ENCODE data around the gene ROGDI.

Gene ROGDI

GRCh38 chr16:4831616-4832015, 29.2 kb upstream of the ROGDI start:
- H3K4me3 ChIP-seq (ENCODE audit: control insufficient read depth, low read depth, low read length) = no peak overlapping the region
- no peak for DNase-seq (ENCODE audit: low read depth)
- TF ChIP-seq, protein P1, sequence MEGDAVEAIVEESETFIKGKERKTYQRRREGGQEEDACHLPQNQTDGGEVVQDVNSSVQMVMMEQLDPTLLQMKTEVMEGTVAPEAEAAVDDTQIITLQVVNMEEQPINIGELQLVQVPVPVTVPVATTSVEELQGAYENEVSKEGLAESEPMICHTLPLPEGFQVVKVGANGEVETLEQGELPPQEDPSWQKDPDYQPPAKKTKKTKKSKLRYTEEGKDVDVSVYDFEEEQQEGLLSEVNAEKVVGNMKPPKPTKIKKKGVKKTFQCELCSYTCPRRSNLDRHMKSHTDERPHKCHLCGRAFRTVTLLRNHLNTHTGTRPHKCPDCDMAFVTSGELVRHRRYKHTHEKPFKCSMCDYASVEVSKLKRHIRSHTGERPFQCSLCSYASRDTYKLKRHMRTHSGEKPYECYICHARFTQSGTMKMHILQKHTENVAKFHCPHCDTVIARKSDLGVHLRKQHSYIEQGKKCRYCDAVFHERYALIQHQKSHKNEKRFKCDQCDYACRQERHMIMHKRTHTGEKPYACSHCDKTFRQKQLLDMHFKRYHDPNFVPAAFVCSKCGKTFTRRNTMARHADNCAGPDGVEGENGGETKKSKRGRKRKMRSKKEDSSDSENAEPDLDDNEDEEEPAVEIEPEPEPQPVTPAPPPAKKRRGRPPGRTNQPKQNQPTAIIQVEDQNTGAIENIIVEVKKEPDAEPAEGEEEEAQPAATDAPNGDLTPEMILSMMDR (IDR thresholded peaks at IDR 0.05; ENCODE audit: control insufficient read depth, insufficient read depth, low read depth, low read length, missing control alignments) = no peak

DNA sequence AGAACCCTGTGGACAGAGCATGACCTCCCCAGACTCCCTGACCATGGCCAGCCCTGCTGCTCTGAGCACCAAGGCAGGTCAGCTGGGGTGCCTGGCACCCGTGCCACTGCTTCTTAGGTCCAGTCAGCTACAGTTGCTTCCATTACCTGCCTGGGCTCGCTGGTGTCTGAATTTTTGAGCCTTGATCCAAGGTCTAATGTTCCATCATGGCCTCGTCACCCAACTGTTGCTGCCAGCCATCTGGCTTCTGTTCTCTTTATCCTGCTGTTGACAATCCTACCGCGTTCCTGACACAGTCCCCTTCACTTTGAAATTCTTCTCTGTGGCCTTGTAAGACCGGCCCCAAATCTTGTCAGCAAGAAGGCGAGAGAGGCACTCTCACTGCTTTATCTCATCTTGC, 28.0 kb upstream of the ROGDI start:
- TF ChIP-seq, protein P1 (IDR thresholded peaks at IDR 0.05; ENCODE audit: control insufficient read depth, insufficient read depth, low read depth, low read length, missing control alignments) = no peak
- DNase-seq (ENCODE audit: low read depth) = no peak
- no peak overlapping the region for H3K4me3 ChIP-seq (ENCODE audit: control insufficient read depth, low read depth, low read length)

GRCh38 chr16:4828567-4829321, 26.3 kb upstream of the ROGDI start:
- no peak for DNase-seq (ENCODE audit: low read depth)
- TF ChIP-seq, protein P1 (IDR thresholded peaks at IDR 0.05; ENCODE audit: control insufficient read depth, insufficient read depth, low read depth, low read length, missing control alignments) = no peak
- no peak overlapping the region for H3K4me3 ChIP-seq (ENCODE audit: control insufficient read depth, low read depth, low read length)

DNA sequence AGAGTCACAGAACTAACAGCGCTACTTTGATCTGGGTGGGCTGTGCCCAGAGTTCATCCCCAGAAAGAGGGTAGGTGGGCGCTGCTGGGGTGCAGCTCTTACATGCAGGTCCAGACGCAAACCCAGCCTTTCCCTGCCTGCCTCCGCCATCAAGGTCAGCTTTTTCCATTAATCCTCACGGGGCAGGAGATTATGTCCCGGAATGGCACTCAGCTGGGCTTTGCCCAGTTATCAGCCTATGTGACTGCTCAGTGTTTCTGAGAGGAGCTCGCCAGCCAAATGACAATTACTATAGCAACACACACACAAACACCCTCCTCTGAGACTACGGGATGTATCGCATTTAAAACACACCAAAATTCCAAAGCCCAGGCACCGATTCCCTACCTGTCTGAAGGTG, 24.5 kb upstream of the ROGDI start:
- TF ChIP-seq, protein P1 (IDR thresholded peaks at IDR 0.05; ENCODE audit: control insufficient read depth, insufficient read depth, low read depth, low read length, missing control alignments) = no peak
- DNase-seq (ENCODE audit: low read depth) = no peak
- no peak overlapping the region for H3K4me3 ChIP-seq (ENCODE audit: control insufficient read depth, low read depth, low read length)

GRCh38 chr16:4826526-4826925, 24.1 kb upstream of the ROGDI start:
- no peak for DNase-seq (ENCODE audit: low read depth)
- TF ChIP-seq, protein P1 (IDR thresholded peaks at IDR 0.05; ENCODE audit: control insufficient read depth, insufficient read depth, low read depth, low read length, missing control alignments) = no peak
- no peak overlapping the region for H3K4me3 ChIP-seq (ENCODE audit: control insufficient read depth, low read depth, low read length)

DNA sequence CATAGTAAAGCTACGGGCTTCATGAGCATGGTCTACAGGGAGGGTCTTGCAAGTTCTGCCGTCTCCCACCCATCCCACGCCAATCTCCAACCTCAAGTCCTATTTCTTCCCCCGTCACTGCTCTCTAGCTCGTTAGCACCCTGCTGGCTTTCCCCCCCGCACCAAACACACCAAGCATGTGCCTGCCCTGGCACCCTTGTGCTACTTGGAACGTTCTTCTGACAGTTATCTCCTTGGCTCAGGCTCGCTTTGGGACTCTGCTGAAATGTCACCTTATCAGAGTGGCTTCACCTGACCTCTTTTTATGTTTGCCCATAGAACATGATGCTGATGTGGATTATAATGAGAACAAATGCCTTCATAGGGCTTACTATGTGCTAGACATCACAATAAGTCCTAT, 22.8 kb upstream of the ROGDI start:
- TF ChIP-seq, protein P1 (IDR thresholded peaks at IDR 0.05; ENCODE audit: control insufficient read depth, insufficient read depth, low read depth, low read length, missing control alignments) = no peak
- DNase-seq (ENCODE audit: low read depth) = no peak
- H3K4me3 ChIP-seq (ENCODE audit: control insufficient read depth, low read depth, low read length) = no peak overlapping the region

Data from AG09309 (cell line).